Measurements from ENCODE around the gene CPNE5. TPM values are rescaled to one million over a fixed set of nuclear protein-coding genes. Genes with fewer than 3 reads are reported as not detected.
A peak's percentile ranks its signal among the peaks of the same experiment; 100 is the strongest.
"Not testable (repeated sequence)": the region's sequence is repeated elsewhere in the genome, so short reads cannot be mapped to it uniquely, and the experiment has no call there.

CPNE5 gene
- total RNA-seq, 1 experiment from 2014 or later, result 0.63 TPM

DNA sequence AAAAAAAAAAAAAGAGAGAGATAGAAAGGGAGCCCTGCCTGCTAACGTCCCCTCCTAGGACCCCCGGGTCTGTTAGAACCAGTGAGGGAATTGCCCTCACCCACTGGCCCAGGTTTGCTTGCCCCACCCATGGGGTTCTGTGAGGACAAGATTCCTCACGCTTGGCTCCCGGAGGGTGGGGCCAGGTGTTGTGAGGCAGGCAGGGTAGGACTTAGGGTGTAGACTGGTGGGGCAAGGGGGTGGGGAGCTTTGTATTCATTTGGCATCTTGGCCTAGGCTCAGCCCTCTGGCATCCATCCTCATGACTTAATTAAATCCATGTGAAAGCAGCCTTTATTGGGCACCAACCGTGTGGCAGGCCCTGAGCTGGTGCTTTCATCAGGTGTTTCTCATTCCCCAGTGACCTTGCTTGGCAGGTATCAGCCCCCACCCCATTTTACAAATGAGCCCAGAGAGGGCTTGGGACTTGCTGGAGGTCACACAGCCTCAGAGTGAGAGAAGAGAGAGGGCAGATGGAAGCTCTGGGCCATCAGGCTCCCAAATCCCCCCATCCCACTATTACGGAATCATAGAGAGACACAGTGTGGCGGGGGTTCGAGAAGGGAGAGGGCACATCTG is 122.7 kb downstream of the CPNE5 start:
- in situ Hi-C loops (cut with HindIII; ENCODE audit: low pct_unique_long_range_greater_than_20kb, low sequenced_read_pairs), result no loop called here
- DNase-seq (ENCODE audit: low read depth, low spot score), result no peak

DNA sequence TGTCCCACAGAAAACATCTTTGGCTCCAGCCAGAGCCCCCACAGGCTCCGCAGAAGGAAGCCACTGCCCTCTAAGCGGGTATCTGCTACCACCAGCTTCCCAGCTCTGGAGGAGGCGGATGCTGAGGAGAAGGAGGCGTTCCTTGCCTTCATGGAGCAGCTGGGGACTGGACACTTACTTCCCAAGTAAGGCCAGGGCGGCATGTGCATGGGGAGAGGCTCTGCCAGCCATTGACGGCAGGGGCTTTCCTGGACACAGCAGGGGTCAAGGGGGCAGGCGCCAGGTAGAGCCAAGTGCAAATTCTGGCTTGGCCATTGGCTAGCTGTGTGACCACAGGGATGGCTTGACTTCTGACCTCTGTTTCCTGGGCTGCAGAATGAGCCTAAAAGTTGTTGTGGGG is 123.8 kb downstream of the CPNE5 start:
- in situ Hi-C loops (cut with HindIII; ENCODE audit: low pct_unique_long_range_greater_than_20kb, low sequenced_read_pairs), result no loop called here
- DNase-seq (ENCODE audit: low read depth, low spot score), result no peak

DNA sequence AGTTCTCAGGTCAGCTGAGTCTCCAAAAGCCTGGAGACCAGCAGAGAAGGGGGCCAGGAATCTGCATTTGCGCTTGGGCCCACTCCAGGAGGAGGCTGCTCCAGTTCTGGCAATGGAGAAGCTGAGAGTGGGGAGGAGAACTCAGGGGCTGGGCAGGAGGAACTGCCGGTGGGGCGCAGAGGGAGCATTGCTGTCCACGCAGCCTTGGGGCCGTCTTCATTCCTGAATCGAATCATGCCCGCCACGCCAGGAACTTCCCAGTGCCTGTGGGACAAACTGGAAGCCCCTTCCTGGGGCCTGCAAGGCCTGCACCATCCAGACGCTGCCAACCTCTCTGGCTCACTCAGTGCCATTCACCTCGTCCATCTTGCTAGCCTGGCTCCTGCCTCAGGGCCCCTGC is 124.7 kb downstream of the CPNE5 start:
- DNase-seq (ENCODE audit: low read depth, low spot score), result no peak
- in situ Hi-C loops (cut with HindIII; ENCODE audit: low pct_unique_long_range_greater_than_20kb, low sequenced_read_pairs), result no loop called here

DNA sequence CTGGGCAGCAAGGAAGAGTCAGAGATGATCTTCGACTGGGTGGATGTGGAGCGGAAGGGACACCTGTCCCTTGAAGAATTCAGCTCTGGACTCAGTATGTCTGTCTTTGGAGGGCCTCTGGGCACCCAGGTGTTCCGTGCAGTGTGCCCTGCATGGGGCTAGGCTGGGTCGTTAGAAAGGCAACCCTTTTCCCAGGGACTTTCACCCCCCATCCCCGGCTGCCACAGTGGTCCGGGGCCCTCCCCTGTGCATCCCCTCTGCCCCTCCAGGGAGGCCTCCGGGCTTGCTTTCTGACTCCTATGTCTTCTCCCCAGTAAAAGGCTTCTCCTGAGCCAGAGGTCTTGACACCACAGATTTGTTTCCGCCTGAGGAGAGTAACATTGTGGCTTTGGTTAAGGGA is 125.4 kb downstream of the CPNE5 start:
- DNase-seq (ENCODE audit: low read depth, low spot score), result no peak
- in situ Hi-C loops (cut with HindIII; ENCODE audit: low pct_unique_long_range_greater_than_20kb, low sequenced_read_pairs), result no loop called here

DNA sequence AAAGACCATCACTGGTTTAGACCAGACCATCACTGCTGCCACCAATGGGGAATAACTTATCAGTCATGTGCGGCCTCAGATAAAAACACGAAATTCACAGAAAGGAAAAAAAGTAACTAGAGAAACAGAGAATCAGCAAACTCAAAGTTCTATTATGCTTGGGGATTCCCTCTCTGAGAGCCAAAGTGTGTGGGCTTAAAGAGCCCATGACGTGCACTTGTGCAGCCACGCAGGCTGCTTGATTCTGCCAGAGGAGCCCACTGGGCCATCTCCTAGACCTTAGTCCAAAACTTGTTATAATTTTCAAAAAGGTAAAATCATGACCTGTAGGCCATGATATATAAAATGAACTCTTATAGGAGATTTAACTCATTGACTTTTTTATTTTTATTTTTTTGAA is 126.4 kb downstream of the CPNE5 start:
- in situ Hi-C loops (cut with HindIII; ENCODE audit: low pct_unique_long_range_greater_than_20kb, low sequenced_read_pairs), result no loop called here

DNA sequence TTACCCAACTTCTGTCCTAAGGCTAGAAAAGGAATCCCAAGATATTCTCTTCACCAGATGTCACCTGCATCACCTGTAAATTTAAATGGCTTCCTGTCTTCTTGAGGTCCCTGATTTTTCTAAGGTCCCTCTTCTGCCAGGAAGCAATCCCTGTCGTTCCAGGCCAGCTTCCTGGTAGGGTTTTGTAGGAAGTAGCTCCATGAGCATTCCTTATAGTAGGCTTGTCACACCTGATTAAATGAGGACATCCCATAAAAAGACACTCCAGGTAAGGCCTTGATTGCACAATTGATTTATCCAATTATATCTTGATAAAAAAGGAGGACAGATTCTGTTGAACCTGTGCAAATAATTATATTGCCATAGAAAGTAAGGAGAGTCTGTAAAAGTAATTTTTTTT is 132.9 kb downstream of the CPNE5 start:
- no peak for DNase-seq (ENCODE audit: low read depth, low spot score)
- in situ Hi-C loops (cut with HindIII; ENCODE audit: low pct_unique_long_range_greater_than_20kb, low sequenced_read_pairs), result no loop called here

More for the DNA sequence above, 126.4 kb downstream of the CPNE5 start:
- no peak for DNase-seq (ENCODE audit: low read depth, low spot score)

DNA sequence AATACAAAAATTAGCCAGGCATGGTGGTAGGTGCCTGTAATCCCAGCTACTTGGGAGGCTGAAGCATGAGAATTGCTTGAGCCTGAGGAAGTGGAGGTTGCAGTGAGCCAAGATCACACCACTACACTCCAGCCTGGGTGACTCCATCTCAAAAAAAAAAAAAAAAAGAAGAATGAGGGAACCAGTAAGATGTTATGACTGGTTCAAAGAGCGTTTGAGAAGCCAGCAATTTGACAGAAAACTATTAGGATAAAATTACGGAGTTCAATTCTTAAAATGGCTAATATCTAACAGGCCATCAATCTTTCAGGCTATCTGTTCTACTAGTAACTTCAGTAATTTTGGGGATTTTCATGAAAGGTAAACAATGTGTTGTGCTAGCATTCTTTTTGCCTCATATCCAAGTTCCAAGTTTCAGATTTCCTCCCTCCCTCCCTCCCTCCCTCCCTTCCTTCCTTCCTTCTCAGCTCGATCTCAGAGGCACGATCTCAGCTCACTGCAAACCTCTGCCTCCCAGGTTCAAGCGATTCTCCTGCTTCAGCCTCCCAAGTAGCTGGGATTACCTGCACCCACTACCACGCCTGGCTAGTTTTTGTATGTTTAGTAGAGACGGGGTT is 134.2 kb downstream of the CPNE5 start:
- DNase-seq (ENCODE audit: low read depth, low spot score); in situ Hi-C loops (cut with HindIII; ENCODE audit: low pct_unique_long_range_greater_than_20kb, low sequenced_read_pairs): not testable (repeated sequence)

DNA sequence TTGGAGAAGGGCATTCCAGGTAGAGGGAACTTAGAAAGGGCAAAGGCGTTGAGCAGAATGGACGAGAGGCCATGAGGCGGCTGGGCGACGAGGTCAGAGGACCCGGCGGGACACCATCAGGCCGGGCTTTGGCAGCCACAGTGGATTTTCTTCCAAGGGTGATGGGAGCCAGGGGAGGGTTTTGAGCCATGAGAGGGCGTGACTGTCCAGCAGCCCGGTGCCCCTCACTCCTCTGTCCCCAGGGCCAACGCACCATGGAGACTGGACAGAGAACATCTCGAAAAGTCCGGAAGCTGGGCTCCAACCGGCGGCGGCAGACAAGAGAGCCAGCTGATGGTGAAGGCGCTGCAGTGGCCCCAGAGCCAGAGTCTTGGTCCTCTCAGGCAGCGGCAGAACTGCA is 135.3 kb downstream of the CPNE5 start:
- in situ Hi-C loops (cut with HindIII; ENCODE audit: low pct_unique_long_range_greater_than_20kb, low sequenced_read_pairs), result no loop called here
- DNase-seq (ENCODE audit: low read depth, low spot score), result no peak

DNA sequence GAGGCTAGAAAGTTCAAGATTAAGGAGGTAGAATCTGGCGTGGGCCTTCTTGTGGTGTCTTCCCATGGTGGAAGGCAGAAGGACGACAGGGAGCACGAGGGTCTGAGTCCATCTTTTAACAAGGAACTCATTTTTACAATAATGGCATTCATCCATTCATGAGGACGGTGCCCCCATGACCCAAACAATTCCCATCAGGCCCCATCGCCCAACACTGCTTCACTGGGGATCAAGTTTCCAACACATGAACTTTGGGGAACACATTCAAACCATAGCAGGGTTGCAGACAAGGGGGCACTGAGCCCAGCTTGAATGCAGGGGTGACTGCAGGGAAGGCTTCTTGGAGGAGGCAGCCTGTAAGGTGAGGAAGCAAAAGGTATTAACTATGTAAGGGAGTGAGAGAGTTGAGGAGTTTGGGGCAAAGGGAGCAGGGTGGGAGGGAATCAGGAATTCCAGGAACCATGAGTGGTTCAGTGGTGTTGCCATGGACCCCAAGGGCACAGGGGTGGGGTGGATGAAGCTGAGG is 136.1 kb downstream of the CPNE5 start:
- in situ Hi-C loops (cut with HindIII; ENCODE audit: low pct_unique_long_range_greater_than_20kb, low sequenced_read_pairs), result no loop called here
- peak; percentile 11 for DNase-seq (ENCODE audit: low read depth, low spot score)

DNA sequence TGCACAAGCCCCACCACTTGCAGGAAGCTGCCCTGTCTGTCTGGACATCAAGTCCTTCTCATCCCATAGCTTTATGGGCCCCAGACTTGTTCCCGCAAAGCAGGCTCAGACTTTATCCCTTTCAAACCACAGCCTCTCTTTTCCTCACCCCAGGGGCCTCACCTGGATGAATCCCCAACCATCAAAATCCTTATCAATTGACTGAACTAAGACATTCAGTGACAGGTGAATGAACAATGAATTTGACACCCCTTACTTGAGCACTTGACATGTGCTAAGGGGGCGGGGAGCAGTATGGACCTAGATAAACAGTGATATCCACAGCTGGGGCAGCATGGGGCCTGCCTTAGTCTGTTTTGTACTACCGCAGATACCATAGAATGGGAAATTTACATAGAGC is 136.6 kb downstream of the CPNE5 start:
- no peak for DNase-seq (ENCODE audit: low read depth, low spot score)
- in situ Hi-C loops (cut with HindIII; ENCODE audit: low pct_unique_long_range_greater_than_20kb, low sequenced_read_pairs), result no loop called here

DNA sequence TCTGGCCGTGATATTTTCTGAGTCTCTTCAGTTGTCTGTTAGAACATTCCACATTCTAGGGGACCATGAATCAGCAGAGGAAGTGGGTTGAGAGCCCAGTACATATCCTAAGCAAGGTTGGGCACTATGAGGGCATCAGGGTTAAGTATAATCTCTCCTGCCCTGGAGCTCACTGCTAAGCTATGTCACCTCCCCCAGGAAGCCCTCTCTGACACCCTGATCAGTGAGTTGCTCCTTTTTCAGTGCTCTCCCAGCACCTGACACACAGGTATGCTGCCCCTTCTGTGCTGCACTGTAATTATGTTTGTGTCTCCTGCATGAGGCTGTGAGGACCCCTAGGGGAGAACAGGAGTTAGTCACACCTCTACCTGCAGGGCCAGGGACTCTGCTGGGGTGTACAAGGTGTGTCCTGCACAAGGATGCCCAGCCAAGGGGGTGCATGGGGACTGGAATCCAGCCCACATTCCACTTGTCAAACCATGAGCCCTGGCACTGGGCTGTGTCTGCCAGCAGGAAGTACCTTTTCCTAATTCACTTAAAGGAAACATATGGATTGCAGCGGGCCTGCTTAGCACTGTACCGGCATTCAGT is 137.7 kb downstream of the CPNE5 start:
- no peak for DNase-seq (ENCODE audit: low read depth, low spot score)
- in situ Hi-C loops (cut with HindIII; ENCODE audit: low pct_unique_long_range_greater_than_20kb, low sequenced_read_pairs), result no loop called here

DNA sequence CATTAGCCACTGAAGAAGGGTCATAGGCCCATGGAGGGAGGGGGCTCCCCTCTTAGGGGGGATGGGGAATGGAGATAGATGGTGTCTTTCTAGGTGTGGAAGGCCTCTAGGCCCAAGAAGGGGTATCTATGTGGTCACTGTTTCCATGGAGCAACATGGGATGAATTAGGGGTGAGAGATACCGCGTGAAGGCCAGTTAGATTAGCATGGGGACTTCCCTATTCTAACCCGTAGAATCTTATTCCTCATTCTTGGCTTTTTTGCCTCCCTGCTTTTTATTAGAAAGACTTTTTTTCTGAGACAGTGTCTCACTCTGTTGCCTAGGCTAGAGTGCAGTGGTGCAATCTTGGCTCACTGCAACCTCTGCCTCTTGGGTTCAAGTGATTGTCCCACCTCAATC is 138.4 kb downstream of the CPNE5 start:
- DNase-seq (ENCODE audit: low read depth, low spot score), result no peak
- in situ Hi-C loops (cut with HindIII; ENCODE audit: low pct_unique_long_range_greater_than_20kb, low sequenced_read_pairs), result no loop called here

DNA sequence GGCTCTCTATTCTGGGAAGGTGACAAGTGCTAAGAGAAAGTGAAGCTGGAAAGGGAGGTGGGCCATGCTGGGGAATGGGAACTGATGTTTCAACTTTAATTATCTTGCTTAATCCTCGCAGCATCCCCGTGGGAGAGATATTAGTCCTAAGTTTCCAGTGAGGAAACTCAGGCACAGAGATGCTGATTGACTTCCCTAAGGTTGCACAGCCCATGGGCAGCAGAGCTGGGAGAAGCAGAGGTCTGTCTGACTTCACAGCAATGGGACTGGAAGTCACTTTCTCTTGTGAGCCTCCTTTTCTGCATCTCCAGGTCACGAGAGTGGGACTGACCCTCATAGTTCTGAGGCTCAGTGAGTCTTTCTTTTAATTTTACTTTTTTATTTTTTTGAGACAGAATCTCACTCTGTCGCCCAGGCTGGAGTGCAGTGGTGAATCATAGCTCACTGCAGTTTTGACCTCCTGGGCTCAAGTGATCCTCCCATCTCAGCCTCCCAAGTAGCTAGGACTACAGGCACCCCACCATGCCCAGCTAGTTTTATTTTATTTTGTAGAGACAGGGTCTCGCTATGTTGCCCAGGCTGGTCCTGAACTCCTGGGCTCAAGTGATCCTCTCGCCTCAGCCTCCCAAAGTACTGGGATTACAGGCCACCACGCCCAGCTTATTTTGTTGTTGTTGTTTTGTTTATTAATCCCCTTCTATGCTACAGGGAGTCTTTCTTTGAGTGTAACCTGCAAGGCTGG is 139.0 kb downstream of the CPNE5 start:
- in situ Hi-C loops (cut with HindIII; ENCODE audit: low pct_unique_long_range_greater_than_20kb, low sequenced_read_pairs), result no loop called here
- DNase-seq (ENCODE audit: low read depth, low spot score), result no peak

DNA sequence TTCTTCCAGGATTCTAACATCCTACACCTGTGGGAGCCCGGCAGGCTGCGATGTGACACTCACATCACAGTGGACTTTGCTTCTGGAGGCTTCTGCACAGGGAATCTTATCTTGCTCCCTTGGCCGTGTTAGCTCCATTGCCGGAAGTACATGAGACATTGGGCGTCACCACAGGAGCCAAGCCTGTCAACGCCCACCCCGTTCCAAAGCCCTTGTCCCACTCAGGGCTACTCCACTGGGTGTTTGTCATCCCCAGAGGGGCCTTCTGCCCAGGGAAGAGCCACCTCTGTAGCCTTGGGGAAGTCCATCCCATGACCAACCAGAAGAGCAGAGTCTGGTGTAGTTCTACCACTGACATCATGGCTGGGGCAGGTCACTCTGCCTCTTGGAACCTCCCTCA is 139.9 kb downstream of the CPNE5 start:
- in situ Hi-C loops (cut with HindIII; ENCODE audit: low pct_unique_long_range_greater_than_20kb, low sequenced_read_pairs), result no loop called here

DNA sequence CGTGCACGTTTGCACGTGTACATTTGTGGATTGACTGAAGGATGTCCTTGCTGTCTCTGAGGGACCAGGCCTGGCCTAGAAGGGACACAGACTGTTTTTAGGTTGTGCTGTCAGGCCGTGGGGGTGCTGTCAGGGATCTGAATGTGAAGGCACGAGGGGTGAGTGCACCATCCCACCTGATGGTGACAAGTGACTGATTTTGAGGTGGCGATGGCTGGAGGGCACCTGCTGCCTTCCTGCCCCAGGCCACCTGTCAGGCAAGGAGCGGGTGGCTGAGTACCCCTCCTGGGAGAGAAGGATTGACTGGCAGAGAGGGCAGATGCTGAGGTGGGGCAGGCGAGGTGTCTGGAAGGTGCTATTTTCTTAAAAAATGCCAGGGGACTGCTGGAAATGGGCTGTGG is 140.4 kb downstream of the CPNE5 start:
- no peak for DNase-seq (ENCODE audit: low read depth, low spot score)
- in situ Hi-C loops (cut with HindIII; ENCODE audit: low pct_unique_long_range_greater_than_20kb, low sequenced_read_pairs), result no loop called here

More for the DNA sequence above, 139.9 kb downstream of the CPNE5 start:
- DNase-seq (ENCODE audit: low read depth, low spot score), result no peak

DNA sequence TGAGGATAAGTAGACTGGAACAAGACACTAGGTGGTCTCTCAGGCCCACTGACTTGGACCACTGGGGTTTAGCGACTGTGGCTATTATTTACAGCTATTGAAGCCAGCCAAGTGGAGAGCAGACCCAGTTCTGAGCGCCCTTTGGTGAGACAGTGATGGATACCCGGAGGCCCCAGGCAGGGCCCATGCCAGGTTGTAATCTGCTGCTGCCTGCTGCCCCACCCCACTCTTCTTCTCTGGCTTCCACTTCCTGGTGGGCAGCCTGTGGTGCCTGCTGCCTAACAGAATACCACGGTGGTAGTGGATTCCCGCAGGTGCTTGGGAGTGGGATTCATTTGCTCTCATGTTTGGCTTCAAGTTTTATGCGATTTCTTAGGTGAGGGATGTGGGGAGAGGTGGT is 141.0 kb downstream of the CPNE5 start:
- in situ Hi-C loops (cut with HindIII; ENCODE audit: low pct_unique_long_range_greater_than_20kb, low sequenced_read_pairs), result no loop called here
- no peak for DNase-seq (ENCODE audit: low read depth, low spot score)

DNA sequence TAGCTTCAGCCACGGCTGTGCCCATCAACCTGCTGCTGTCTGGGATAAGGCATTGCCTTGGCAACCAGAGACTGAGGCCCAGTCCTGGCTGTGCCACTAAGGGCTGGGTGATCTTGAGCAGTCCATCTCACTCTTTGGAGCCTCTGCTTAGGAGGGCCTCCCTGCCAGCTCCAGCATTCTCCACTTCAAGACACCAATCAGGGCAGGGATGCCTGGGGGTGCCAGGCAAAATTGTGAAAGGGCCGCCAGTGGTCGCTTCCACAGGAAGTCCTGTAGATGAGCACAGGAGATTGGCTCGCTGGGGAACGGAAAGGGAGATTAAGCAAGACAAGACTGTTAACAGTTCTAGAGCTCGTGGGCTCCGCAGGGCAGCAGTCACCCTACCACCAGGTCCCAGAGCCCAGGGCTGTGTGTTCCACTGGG is 141.8 kb downstream of the CPNE5 start, which contains the start of gene RAB44:
TSS of gene RAB44 (plus strand) at position 346 of the 423 bp plus-strand sequence. CDS start 6,410 bp downstream, outside the sequence.
- in situ Hi-C loops (cut with HindIII; ENCODE audit: low pct_unique_long_range_greater_than_20kb, low sequenced_read_pairs), result no loop called here
- DNase-seq (ENCODE audit: low read depth, low spot score), result no peak

DNA sequence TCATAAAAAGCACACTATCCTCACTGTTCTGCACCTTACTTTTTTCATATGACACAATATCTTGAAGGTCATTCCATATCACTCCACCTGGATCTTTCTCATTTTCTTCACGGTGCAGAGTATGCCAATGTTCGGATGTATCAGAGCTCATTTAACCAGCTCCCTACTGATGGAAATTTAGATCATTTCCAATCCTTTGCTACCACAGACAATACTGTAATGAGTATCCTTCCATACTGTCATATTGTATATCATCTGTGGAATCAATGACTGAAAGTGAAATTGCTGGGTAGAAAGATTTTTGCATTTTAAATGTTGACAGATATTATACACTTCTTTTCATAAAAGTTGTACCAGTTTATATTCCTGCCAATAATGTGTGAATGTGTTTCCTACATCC is 143.8 kb downstream of the CPNE5 start:
- in situ Hi-C loops (cut with HindIII; ENCODE audit: low pct_unique_long_range_greater_than_20kb, low sequenced_read_pairs), result no loop called here
- no peak for DNase-seq (ENCODE audit: low read depth, low spot score)
